ENCODE measurements around the gene SULF2.

Gene SULF2

DNA sequence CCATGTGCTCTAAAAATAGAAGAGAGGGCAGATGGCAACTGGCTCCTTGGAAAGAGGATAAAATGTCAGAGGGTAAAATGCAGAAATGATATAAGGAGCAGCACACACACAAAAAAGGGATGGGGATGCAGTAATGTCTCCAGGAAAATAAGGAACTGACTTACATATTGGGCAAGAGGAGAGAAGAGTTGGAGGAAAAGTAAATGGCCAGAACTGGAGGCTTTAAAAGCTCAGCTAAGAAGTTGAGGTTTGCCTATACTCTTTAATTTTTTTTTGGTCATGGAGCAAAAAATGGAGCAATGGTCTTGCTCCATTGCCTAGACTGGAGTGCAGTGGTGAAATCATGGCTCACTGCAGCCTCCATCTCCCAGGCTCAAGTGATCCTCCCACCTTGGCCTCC, 93.7 kb downstream of the SULF2 start:
- Histone ChIP-seq H3K4me1 (ENCODE audit: control insufficient read depth, insufficient read depth, low read length) (peaks cover 15% of the 10 kb centered on the region), H3K9ac (ENCODE audit: low read length) (no peak overlapping the region), H3K27me3 (ENCODE audit: control insufficient read depth, insufficient read depth, low read length) (no peaks in the 10 kb centered on the region), H3K4me3 (ENCODE audit: low read depth, low read length) (no peak overlapping the region), H3K27ac (ENCODE audit: low read depth, low read length) (no peak overlapping the region), H3K9me3 (ENCODE audit: control insufficient read depth, insufficient read depth, low read depth, low read length) (peaks cover 25% of the 10 kb centered on the region; the same call in 1 of the 2 replicates), H3K36me3 (ENCODE audit: control insufficient read depth, insufficient read depth, low read length) (peaks cover 13% of the 10 kb centered on the region)

DNA sequence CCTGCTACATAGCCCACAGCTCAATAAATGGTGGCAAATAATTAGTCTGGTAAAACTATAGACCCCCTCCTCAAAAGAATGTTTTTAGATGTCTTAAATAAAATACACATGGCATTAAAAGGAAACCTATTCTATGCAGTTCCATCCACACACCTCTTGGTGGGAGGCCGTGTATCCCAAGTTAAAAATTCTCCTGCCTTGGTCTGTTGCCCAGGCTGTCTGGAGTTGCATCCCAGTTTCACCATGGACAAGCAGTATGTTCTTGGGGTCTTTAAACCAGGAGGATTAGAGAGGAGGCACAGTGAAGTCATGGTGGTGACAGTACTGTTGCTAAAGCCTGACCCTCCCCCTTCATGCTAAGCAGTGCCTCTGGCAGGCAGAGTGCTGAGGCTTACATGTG, 95.5 kb downstream of the SULF2 start:
- Histone ChIP-seq H3K36me3 (ENCODE audit: control insufficient read depth, insufficient read depth, low read length) (peaks cover 13% of the 10 kb centered on the region), H3K27me3 (ENCODE audit: control insufficient read depth, insufficient read depth, low read length) (no peaks in the 10 kb centered on the region), H3K4me3 (ENCODE audit: low read depth, low read length) (no peak overlapping the region), H3K9me3 (ENCODE audit: control insufficient read depth, insufficient read depth, low read depth, low read length) (peaks cover 25% of the 10 kb centered on the region; the same call in 1 of the 2 replicates), H3K4me1 (ENCODE audit: control insufficient read depth, insufficient read depth, low read length) (peaks cover 15% of the 10 kb centered on the region), H3K9ac (ENCODE audit: low read length) (no peak overlapping the region), H3K27ac (ENCODE audit: low read depth, low read length) (no peak overlapping the region)

DNA sequence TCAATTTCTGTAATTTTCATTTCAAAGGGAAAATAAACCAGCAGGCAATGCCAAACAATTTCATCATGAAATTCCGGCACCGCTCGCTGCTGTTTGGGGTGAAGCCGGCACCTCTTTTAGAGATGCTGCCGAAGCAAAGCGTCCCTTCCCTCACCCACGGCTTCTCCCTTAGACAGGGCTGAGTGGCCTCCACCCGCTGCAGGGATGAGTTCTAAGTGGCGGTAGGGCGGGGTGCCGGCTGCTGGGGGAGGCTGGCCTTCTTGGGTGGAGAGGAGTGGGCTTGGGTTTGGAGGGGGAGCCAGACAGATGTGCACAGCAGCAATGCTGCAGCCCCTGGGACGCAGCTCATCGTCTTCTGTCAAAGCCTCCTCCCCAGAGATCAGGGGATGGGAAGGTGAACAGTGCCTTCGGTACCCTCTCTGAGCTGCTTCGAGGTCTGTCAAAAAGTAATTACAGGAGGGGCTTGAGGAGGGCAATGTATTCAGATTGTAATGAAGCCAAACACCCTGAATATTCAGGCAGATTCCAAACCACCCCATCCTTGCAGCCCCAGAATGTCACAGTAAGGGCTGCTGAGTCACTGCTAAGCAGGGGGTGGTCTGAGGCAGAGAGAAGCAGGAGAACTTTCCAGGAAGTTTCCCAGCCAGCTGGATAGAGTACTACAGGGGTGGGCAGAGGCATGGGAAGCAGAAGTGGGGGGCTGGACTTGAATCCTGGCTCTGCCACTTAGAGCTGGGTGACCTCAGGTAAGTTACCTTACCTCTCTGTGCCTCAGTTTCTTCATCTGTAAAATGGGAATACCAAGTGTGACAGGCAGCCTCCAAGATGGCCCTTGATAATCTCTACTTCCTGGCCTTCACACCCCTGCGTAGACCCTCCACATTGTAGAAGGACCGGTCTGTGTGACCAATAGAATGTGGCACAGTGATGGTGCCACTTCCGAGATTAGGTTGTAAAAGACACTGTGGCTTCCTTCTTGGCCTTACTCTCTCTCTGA, 96.6 kb downstream of the SULF2 start:
- Histone ChIP-seq H3K4me3 (ENCODE audit: low read depth, low read length) (0 out of 2 replicates have a peak overlapping the region, but pooled peaks have one; percentile 25), H3K9me3 (ENCODE audit: control insufficient read depth, insufficient read depth, low read depth, low read length) (peaks cover 25% of the 10 kb centered on the region; the same call in 1 of the 2 replicates), H3K9ac (ENCODE audit: low read length) (no peak overlapping the region), H3K27ac (ENCODE audit: low read depth, low read length) (no peak overlapping the region), H3K36me3 (ENCODE audit: control insufficient read depth, insufficient read depth, low read length) (peaks cover 17% of the 10 kb centered on the region), H3K4me1 (ENCODE audit: control insufficient read depth, insufficient read depth, low read length) (peaks cover 15% of the 10 kb centered on the region), H3K27me3 (ENCODE audit: control insufficient read depth, insufficient read depth, low read length) (no peaks in the 10 kb centered on the region)

DNA sequence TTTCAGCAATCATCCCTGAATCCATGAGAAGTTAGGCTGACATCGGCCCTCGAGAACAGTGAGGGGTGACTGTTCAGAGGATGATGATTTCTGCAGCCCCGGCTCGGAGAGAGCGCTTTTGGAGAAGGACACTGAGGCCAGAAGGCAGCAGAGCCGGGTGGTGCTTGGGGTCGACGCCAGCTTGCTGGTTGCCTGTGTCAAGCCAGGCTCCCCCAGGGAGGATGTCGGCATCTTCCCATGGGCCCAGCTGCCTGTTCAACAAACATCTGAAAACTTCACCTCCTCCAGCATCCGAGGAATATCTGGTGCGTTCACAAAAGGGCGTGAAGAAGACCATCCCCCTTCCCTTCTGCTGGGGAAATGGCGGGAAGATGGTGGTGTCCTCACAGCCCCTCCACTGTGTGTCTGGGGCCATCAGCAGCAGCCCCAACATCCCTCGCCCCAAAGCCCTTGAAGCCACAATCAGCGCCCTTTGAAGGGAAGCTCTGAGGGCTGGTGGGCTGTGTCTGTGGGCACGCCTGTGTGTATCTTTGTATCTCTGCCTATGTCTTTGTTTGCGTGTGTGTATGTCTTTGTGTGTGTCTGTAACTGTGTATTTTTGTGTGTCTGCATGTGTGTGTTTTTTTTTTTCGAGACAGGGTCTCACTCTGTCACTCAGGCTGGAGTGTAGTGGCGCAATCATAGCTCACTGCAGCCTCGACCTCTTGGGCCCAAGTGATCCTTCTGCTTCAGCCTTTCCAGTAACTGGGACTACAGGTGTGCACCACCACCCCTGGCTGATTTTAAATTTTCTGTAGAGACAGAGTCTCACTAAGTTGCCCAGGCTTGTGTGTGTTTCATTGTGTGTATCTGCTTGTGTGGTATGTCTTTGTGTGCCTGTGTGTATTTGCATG, 97.9 kb downstream of the SULF2 start:
- no peak overlapping the region for H3K4me3 ChIP-seq (ENCODE audit: low read depth, low read length)
- no peak overlapping the region for H3K9ac ChIP-seq (ENCODE audit: low read length)
- peaks cover 15% of the 10 kb centered on the region for H3K4me1 ChIP-seq (ENCODE audit: control insufficient read depth, insufficient read depth, low read length)
- no peak overlapping the region for H3K27ac ChIP-seq (ENCODE audit: low read depth, low read length)
- peaks cover 20% of the 10 kb centered on the region for H3K36me3 ChIP-seq (ENCODE audit: control insufficient read depth, insufficient read depth, low read length)
- peaks cover 20% of the 10 kb centered on the region; the same call in 1 of the 2 replicates for H3K9me3 ChIP-seq (ENCODE audit: control insufficient read depth, insufficient read depth, low read depth, low read length)
- H3K27me3 ChIP-seq (ENCODE audit: control insufficient read depth, insufficient read depth, low read length): no peaks in the 10 kb centered on the region

DNA sequence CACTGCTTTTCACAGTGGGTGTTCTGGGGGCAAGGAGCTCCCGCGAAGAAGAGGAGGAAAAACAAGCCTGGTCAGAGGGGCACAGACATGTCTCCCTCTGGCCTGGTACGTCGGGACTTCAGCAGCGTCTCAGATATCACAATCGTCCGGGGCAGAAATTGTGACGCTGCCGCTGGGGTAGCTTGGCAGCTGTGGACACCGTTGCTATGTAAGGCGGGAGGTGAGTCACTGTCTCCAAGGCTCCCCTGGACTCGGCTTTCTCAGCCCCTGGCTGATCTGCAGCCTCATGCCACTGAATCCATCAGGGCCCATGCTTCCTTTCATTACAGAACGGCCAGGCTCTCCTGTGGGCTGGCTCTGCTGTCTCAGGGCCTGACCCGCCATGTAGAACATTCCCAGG, 98.7 kb downstream of the SULF2 start:
- H3K27me3 ChIP-seq (ENCODE audit: control insufficient read depth, insufficient read depth, low read length): no peaks in the 10 kb centered on the region
- peaks cover 15% of the 10 kb centered on the region for H3K4me1 ChIP-seq (ENCODE audit: control insufficient read depth, insufficient read depth, low read length)
- H3K9ac ChIP-seq (ENCODE audit: low read length): no peak overlapping the region
- H3K36me3 ChIP-seq (ENCODE audit: control insufficient read depth, insufficient read depth, low read length): peaks cover 22% of the 10 kb centered on the region
- H3K4me3 ChIP-seq (ENCODE audit: low read depth, low read length): no peak overlapping the region
- H3K9me3 ChIP-seq (ENCODE audit: control insufficient read depth, insufficient read depth, low read depth, low read length): peaks cover 16% of the 10 kb centered on the region; the same call in 1 of the 2 replicates
- no peak overlapping the region for H3K27ac ChIP-seq (ENCODE audit: low read depth, low read length)

DNA sequence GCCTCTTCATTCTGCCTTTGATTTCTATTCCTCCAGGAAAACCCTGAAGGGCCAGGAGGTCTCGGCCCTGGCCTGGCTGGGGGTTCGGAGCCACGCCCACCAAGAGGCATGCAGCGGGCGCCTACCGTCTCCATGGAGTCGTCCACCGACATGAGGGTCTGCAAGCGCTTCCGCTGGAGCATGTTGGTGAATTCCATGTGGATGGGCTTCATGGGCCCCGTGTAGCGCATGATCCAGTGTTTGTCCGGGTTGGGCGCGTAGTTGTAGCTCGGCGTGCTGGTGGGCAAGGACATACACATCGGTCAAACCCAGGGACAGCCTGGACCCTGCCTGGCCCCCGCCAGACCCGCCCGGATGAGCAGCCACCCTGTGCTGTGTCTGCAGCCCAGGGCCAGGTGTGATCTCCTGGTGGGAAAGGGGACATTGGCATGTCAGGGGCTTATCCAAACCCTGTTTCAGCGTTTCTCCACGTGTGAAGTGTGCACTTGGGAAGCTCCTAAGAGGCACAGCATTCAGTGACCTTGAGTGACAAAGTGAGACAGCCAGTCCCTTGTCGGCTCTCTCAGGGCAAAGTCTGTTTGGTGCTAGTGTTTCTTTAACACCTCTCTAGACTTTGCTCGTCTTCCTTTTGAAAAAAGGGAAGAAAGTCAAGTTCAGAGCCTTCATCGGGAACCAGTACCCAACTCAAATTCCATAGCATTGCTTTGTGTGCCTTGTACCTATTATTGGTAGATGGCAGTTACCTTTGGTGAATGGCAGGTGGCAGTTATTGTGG, 100.8 kb downstream of the SULF2 start:
- Histone ChIP-seq H3K36me3 (ENCODE audit: control insufficient read depth, insufficient read depth, low read length) (peaks cover 23% of the 10 kb centered on the region), H3K27me3 (ENCODE audit: control insufficient read depth, insufficient read depth, low read length) (no peaks in the 10 kb centered on the region), H3K4me3 (ENCODE audit: low read depth, low read length) (no peak overlapping the region), H3K27ac (ENCODE audit: low read depth, low read length) (no peak overlapping the region), H3K9me3 (ENCODE audit: control insufficient read depth, insufficient read depth, low read depth, low read length) (peaks cover 5% of the 10 kb centered on the region; the same call in 1 of the 2 replicates), H3K9ac (ENCODE audit: low read length) (no peak overlapping the region), H3K4me1 (ENCODE audit: control insufficient read depth, insufficient read depth, low read length) (peaks cover 15% of the 10 kb centered on the region)

DNA sequence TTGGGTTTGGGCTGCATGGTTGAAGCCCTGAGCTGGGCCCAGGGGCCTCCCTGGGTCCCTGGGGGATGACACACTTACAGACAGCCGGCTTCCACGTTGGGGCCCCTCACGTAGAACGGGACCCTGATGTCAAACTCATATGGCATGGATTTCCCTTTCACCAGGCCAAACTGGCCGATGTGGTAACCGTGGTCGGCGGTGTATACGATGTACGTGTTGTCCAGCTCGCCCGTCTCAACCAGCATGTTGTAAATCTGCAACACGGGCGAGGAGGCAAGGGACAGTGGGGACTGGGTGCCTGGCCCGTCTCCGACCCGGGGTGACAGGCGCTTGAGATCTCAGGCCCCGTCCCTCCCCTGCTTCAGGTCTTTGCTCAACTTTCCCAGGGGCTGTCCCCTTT, 102.4 kb downstream of the SULF2 start:
- H3K36me3 ChIP-seq (ENCODE audit: control insufficient read depth, insufficient read depth, low read length): peaks cover 19% of the 10 kb centered on the region
- no peaks in the 10 kb centered on the region for H3K27me3 ChIP-seq (ENCODE audit: control insufficient read depth, insufficient read depth, low read length)
- no peaks in the 10 kb centered on the region for H3K4me1 ChIP-seq (ENCODE audit: control insufficient read depth, insufficient read depth, low read length)
- H3K9ac ChIP-seq (ENCODE audit: low read length): no peak overlapping the region
- H3K9me3 ChIP-seq (ENCODE audit: control insufficient read depth, insufficient read depth, low read depth, low read length): no peaks in the 10 kb centered on the region
- no peak overlapping the region for H3K27ac ChIP-seq (ENCODE audit: low read depth, low read length)
- no peak overlapping the region for H3K4me3 ChIP-seq (ENCODE audit: low read depth, low read length)

DNA sequence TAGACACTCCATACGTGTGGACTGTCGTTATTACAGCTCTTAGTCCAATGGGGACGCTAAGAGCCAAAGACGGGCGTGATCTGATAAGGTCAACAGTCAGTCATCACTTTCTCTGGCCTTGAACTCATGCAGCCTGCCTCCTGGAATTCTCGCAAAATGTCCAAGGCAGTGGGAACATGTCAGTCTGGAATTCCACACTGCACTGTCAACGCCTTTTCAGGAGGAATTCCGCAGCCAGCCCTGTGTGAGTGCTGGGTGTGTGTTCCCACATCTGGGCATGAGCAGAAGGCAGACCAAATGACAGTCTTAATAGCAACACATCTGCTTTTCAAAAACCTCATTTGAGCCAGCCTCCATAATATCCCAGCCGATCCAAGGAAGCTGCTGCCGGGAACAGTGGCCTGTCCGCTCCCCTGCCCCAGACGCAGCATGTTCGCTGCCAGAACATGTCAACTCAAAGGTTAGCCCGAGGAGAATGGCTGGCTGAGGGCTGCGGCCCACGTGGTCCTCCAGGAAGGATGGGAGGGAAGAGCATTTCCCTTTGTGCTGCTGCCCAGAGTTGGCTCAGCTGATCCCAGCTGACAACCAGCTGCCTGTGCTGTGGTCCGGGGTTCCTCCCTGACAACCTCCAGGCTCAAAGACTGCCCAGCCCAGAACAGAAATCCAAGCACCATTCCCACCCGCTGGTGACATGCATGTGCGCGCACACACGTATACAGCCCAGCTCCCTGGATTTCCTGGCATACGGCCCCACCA, 103.1 kb downstream of the SULF2 start:
- Histone ChIP-seq H3K36me3 (ENCODE audit: control insufficient read depth, insufficient read depth, low read length) (peaks cover 19% of the 10 kb centered on the region), H3K4me3 (ENCODE audit: low read depth, low read length) (no peak overlapping the region), H3K9ac (ENCODE audit: low read length) (no peak overlapping the region), H3K27ac (ENCODE audit: low read depth, low read length) (no peak overlapping the region), H3K4me1 (ENCODE audit: control insufficient read depth, insufficient read depth, low read length) (no peaks in the 10 kb centered on the region), H3K9me3 (ENCODE audit: control insufficient read depth, insufficient read depth, low read depth, low read length) (no peaks in the 10 kb centered on the region), H3K27me3 (ENCODE audit: control insufficient read depth, insufficient read depth, low read length) (no peaks in the 10 kb centered on the region)

DNA sequence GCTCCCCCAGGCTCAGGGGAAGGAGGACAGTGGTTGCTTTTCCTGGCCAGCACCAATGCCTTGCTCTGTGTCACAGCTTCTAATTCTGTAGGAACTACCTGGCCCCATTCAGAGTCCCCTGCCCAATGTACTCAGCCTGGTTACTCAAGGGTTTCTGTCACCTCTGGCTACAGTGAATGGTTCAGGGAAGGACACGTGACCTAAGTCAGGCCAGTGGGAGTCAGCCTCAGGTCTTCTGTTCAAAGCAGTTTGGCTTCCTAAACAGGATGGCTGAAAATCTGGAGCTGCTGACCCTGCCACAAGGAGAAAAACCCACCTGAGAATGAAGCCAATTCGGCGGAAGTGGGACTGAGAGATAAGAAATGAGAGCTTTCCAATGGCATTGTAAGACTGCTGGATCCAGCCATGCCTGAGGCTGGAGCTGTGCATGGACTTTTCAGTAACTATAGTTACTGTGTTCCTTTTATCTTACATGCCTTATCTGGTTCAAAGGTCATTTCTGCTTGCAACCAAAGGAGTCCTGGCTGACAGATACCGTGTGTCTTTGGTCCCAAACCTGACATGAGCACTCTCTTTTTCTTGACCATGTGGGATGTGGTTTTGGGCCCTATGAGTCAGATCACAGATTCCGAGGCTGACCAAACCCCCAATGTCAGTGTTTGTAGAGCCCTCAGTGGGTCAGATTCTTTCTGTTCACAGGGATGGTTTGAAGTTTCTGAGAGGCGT, 104.3 kb downstream of the SULF2 start:
- no peaks in the 10 kb centered on the region for H3K9me3 ChIP-seq (ENCODE audit: control insufficient read depth, insufficient read depth, low read depth, low read length)
- no peak overlapping the region for H3K9ac ChIP-seq (ENCODE audit: low read length)
- H3K27me3 ChIP-seq (ENCODE audit: control insufficient read depth, insufficient read depth, low read length): no peaks in the 10 kb centered on the region
- no peaks in the 10 kb centered on the region; the same call in 1 of the 2 replicates for H3K4me1 ChIP-seq (ENCODE audit: control insufficient read depth, insufficient read depth, low read length)
- no peak overlapping the region for H3K4me3 ChIP-seq (ENCODE audit: low read depth, low read length)
- peaks cover 22% of the 10 kb centered on the region for H3K36me3 ChIP-seq (ENCODE audit: control insufficient read depth, insufficient read depth, low read length)
- H3K27ac ChIP-seq (ENCODE audit: low read depth, low read length): no peak overlapping the region
